ENCODE results near the gene ACP3. TPM values are rescaled to one million over a fixed set of nuclear protein-coding genes. Genes with fewer than 3 reads are reported as not detected.

Gene ACP3
- total and polyA plus RNA-seq, 12 donors = 0.48 to 30.8 (median 7.4) TPM

DNA sequence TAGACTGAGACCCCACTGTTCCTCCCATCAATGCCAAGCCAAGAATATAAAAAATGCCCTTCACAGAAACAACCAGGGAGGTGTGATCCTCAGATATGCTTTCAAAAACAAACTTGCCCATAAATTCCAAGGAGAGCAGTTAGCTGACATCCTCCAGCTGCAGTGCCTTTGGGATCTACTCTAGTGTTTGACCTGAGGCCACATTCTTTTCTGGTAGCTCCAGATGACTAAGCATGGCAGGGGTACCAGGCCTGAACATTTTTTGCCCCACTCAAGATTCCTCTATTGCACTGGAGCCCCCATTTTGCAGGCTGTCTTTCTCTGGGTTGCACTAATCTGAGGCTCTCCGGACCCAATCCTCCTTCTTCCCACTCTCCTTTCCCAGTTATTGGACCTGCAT is 27.9 kb upstream of the ACP3 start:
- H3K4me3 ChIP-seq = no peak overlapping the region
- WGBS, 4 donors = 93 to 100% (median 97%) methylated on average over 1 of the region's 1 CpG
- no peak for TF ChIP-seq POLR2A (IDR thresholded peaks at IDR 0.05)
- TF ChIP-seq, protein P1, sequence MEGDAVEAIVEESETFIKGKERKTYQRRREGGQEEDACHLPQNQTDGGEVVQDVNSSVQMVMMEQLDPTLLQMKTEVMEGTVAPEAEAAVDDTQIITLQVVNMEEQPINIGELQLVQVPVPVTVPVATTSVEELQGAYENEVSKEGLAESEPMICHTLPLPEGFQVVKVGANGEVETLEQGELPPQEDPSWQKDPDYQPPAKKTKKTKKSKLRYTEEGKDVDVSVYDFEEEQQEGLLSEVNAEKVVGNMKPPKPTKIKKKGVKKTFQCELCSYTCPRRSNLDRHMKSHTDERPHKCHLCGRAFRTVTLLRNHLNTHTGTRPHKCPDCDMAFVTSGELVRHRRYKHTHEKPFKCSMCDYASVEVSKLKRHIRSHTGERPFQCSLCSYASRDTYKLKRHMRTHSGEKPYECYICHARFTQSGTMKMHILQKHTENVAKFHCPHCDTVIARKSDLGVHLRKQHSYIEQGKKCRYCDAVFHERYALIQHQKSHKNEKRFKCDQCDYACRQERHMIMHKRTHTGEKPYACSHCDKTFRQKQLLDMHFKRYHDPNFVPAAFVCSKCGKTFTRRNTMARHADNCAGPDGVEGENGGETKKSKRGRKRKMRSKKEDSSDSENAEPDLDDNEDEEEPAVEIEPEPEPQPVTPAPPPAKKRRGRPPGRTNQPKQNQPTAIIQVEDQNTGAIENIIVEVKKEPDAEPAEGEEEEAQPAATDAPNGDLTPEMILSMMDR (IDR thresholded peaks at IDR 0.05) = no peak
- H3K9me3 ChIP-seq (replicated peaks in 1 of 3) = no peaks in the 10 kb centered on the region
- H3K36me3 ChIP-seq (replicated peaks in 1 of 2) = no peaks in the 10 kb centered on the region
- intact Hi-C loops (cut with DNase I) = no loop called here
- H3K4me1 ChIP-seq (replicated peaks in 1 of 2) = peaks cover 7 to 11% of the 10 kb centered on the region in 2 donors
- no peak overlapping the region for H3K27ac ChIP-seq
- no peak for DNase-seq
- no peaks in the 10 kb centered on the region for H3K27me3 ChIP-seq

DNA sequence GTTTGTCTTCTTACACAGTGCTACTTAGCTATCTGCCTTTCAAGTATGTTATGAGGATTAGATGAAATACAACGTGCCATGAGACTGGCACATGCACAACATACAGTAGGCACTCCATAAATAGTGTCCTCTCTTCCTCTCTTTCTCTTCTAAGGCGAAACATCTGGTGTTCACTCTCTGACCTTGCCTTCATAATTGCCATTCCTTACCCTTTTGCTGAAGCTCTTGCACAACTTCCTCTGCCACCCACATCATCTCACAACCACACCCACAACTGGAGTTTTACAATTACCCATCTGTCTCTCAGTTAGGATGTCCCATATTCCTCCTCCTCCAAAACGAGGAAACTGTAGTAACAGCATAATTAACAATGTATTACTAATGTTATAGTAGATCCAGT is 26.4 kb upstream of the ACP3 start:
- Histone ChIP-seq H3K4me1 (replicated peaks in 1 of 2) (peaks cover 4 to 7% of the 10 kb centered on the region in 2 donors), H3K4me3 (no peak overlapping the region), H3K27me3 (no peaks in the 10 kb centered on the region), H3K27ac (no peak overlapping the region), H3K36me3 (replicated peaks in 1 of 2) (no peaks in the 10 kb centered on the region), H3K9me3 (replicated peaks in 1 of 3) (no peaks in the 10 kb centered on the region)
- peak in 2 of 7 donors; percentile 31 to 34 for DNase-seq
- intact Hi-C loops (cut with DNase I) = no loop called here
- 23 to 37% (median 33%) methylated on average over 3 of the region's 3 CpGs for WGBS, 4 donors
- TF ChIP-seq, protein P1 (IDR thresholded peaks at IDR 0.05) = no peak

DNA sequence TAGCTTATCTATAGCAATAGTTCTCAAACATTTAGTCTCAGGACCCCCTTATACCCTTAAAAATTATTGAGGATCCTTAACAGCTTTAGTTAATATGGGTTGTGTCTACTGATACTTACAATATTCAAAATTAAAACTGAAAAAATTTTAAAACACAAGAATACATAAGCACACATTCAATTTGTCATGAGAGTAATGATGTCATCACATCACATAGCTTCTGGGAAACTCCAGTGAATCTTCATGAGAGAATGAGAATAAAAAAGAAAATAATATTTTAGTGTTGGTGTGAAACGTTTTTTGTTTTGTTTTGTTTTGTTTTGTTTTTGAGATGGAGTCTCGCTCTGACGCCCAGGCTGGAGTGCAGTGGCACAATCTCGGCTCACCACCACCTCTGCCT is 25.2 kb upstream of the ACP3 start:
- Histone ChIP-seq H3K4me3 (no peak overlapping the region), H3K9me3 (replicated peaks in 1 of 3) (no peaks in the 10 kb centered on the region), H3K4me1 (replicated peaks in 1 of 2) (peaks cover 0 to 7% of the 10 kb centered on the region in 2 donors), H3K27me3 (no peaks in the 10 kb centered on the region), H3K27ac (no peak overlapping the region), H3K36me3 (replicated peaks in 1 of 2) (no peaks in the 10 kb centered on the region)
- no peak for DNase-seq
- WGBS, 4 donors = 69 to 70% (median 69%) methylated on average over 4 of the region's 4 CpGs
- TF ChIP-seq, protein P1 (IDR thresholded peaks at IDR 0.05) = no peak
- TF ChIP-seq POLR2A (IDR thresholded peaks at IDR 0.05) = no peak
- intact Hi-C loops (cut with DNase I) = no loop called here

DNA sequence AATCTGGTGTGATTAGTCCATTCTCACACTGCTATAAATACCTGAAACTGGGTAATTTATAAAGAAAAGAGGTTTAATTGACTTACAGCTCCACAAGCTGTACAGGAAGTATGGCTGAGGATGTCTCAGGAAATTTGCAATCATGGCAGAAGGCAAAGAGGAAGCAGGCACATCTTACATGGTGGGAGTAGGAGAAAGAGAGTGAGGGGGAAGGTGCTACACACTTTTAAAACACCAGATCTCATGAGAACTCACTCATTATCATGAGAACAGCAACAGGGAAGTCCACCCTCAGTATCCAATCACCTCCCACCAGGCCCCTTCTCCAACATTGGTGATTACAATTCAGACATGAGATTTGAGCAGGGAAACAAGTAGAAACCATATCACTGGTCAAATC is 24.0 kb upstream of the ACP3 start:
- H3K9me3 ChIP-seq (replicated peaks in 1 of 3) = no peaks in the 10 kb centered on the region
- peaks cover 0 to 7% of the 10 kb centered on the region in 2 donors for H3K4me1 ChIP-seq (replicated peaks in 1 of 2)
- no peaks in the 10 kb centered on the region for H3K36me3 ChIP-seq (replicated peaks in 1 of 2)
- no peaks in the 10 kb centered on the region for H3K27me3 ChIP-seq
- DNase-seq = no peak
- intact Hi-C loops (cut with DNase I) = no loop called here
- no peak for TF ChIP-seq POLR2A (IDR thresholded peaks at IDR 0.05)
- TF ChIP-seq, protein P1 (IDR thresholded peaks at IDR 0.05) = no peak
- H3K27ac ChIP-seq = no peak overlapping the region
- no peak overlapping the region for H3K4me3 ChIP-seq
